Activated T-helper 2 cell treated with anti-CD3 and anti-CD28 coated beads, Interferon-gamma antibody, Interleukin-2, Interleukin-4, amounts not matched to agents 10 μg/mL and 5 μg/mL and 100 μg/mL, durations not matched to agents 14 hours and 24 hours and 36 hours (primary cell): Measurements from ENCODE around the gene CD180. TPM values are rescaled to one million over a fixed set of nuclear protein-coding genes. Genes with fewer than 3 reads are reported as not detected.

ENCODE experiments used
- DNase-seq: peaks from one replicate; pipeline ENCODE4 v3.0.0; 2021; ENCODE audit warnings: low spot score
- H3K27ac Mint-ChIP-seq: one replicate; pipeline ENCODE4 v1.8.0; 2021; ENCODE audit warnings: mixed read lengths
- H3K27me3 Mint-ChIP-seq: one replicate; pipeline ENCODE4 v1.8.0; 2021; ENCODE audit warnings: low read depth, mixed read lengths
- H3K36me3 Mint-ChIP-seq: one replicate; pipeline ENCODE4 v1.8.0; 2021; ENCODE audit warnings: low read depth, mixed read lengths
- H3K4me1 Mint-ChIP-seq: one replicate; pipeline ENCODE4 v1.8.0; 2021; ENCODE audit warnings: low read depth, mixed read lengths
- H3K4me3 Mint-ChIP-seq: one replicate; pipeline ENCODE4 v1.8.0; 2021; ENCODE audit warnings: low read depth, mild to moderate bottlenecking, moderate library complexity, mixed read lengths
- H3K9me3 Mint-ChIP-seq: one replicate; pipeline ENCODE4 v1.8.0; 2021; ENCODE audit warnings: mixed read lengths
- intact Hi-C: fragments of 100-400 bp; cut with micrococcal nuclease; formaldehyde crosslinking; loops from one replicate; pipeline ENCODE4 v1.15.1; 2023
- total RNA-seq: library from RNA; stranded (reverse); gene quantifications from 2 replicates; pipeline ENCODE4 v1.2.3, GENCODE V29; 2022

Gene CD180
- total RNA-seq, 1 donor from 2014 or later: 0.02 TPM

GRCh38 chr5:67193439-67193807 is 3.2 kb downstream of the CD180 start:
- Mint-ChIP-seq H3K27me3 (no peaks in the 10 kb centered on the region), H3K9me3 (peaks cover 19% of the 10 kb centered on the region), H3K4me1 (peaks cover 30% of the 10 kb centered on the region), H3K27ac (no peak overlapping the region), H3K36me3 (peaks cover 11% of the 10 kb centered on the region), H3K4me3 (no peak overlapping the region)
- no peak for DNase-seq
- intact Hi-C loops: no loop called here

GRCh38 chr5:67192719-67193438 is 3.7 kb downstream of the CD180 start:
- H3K27ac Mint-ChIP-seq: no peak overlapping the region
- intact Hi-C loops: no loop called here
- H3K4me3 Mint-ChIP-seq: no peak overlapping the region
- peaks cover 30% of the 10 kb centered on the region for H3K4me1 Mint-ChIP-seq
- H3K9me3 Mint-ChIP-seq: peaks cover 13% of the 10 kb centered on the region
- H3K27me3 Mint-ChIP-seq: no peaks in the 10 kb centered on the region
- peaks cover 8% of the 10 kb centered on the region for H3K36me3 Mint-ChIP-seq
- no peak for DNase-seq

GRCh38 chr5:67190861-67191260 is 5.7 kb downstream of the CD180 start:
- H3K4me3 Mint-ChIP-seq: no peak overlapping the region
- H3K27me3 Mint-ChIP-seq: no peaks in the 10 kb centered on the region
- intact Hi-C loops: no loop called here
- H3K27ac Mint-ChIP-seq: no peak overlapping the region
- H3K9me3 Mint-ChIP-seq: peaks cover 11% of the 10 kb centered on the region
- no peak for DNase-seq
- H3K36me3 Mint-ChIP-seq: peaks cover 6% of the 10 kb centered on the region
- H3K4me1 Mint-ChIP-seq: peaks cover 36% of the 10 kb centered on the region

- Mint-ChIP-seq H3K4me1 (peaks cover 33% of the 10 kb centered on the region), H3K27ac (no peak overlapping the region), H3K4me3 (no peak overlapping the region), H3K36me3 (peaks cover 6% of the 10 kb centered on the region), H3K9me3 (peaks cover 11% of the 10 kb centered on the region), H3K27me3 (no peaks in the 10 kb centered on the region)
- intact Hi-C loops: no loop called here
- no peak for DNase-seq
Observed at GRCh38 chr5:67190410-67190809, 6.2 kb downstream of the CD180 start.

DNA sequence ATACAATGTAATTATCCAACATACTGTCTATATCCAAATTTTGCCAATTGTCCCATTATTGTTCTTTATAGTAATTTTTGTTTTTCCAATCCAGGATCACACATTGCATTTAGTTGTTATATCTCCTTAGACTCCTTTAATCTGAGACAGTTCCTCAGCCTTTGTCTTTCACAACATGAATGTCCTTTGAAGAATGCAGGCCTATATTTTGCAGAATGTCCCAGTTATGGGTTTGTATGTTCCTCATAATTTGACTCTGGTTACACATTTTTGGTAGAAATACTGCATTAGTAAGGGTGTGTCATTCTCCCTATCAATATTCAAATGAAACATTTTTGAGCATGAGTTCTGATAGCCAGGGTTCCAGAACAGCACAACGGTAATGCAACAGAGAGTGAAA is 6.7 kb downstream of the CD180 start:
- peaks cover 33% of the 10 kb centered on the region for H3K4me1 Mint-ChIP-seq
- H3K27ac Mint-ChIP-seq: no peak overlapping the region
- H3K27me3 Mint-ChIP-seq: no peaks in the 10 kb centered on the region
- peaks cover 11% of the 10 kb centered on the region for H3K9me3 Mint-ChIP-seq
- intact Hi-C loops: no loop called here
- no peak for DNase-seq
- H3K4me3 Mint-ChIP-seq: no peak overlapping the region
- H3K36me3 Mint-ChIP-seq: peaks cover 6% of the 10 kb centered on the region

DNA sequence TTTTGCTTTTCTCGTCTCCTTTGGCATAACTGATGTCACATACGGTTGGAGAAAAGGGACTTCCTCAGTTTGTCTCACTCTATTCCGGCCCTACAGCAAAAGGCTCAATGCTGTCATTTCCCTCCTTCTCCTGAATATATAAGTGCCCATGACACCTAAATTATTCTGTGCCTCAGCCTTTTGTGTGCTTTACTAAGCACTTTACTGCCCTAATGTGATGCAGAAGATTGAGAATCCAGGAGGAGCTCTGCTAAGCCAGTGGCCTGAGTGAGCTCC is 7.6 kb downstream of the CD180 start:
- Mint-ChIP-seq H3K27me3 (no peaks in the 10 kb centered on the region), H3K4me3 (no peak overlapping the region), H3K27ac (peak overlapping the region; percentile 68), H3K9me3 (peaks cover 11% of the 10 kb centered on the region), H3K4me1 (peaks cover 33% of the 10 kb centered on the region), H3K36me3 (peaks cover 6% of the 10 kb centered on the region)
- DNase-seq: no peak
- intact Hi-C loops: no loop called here

GRCh38 chr5:67188274-67189078 is 8.1 kb downstream of the CD180 start:
- Mint-ChIP-seq H3K27ac (peak overlapping the region; percentile 68), H3K36me3 (peaks cover 6% of the 10 kb centered on the region), H3K4me1 (peaks cover 33% of the 10 kb centered on the region), H3K4me3 (no peak overlapping the region), H3K9me3 (peaks cover 11% of the 10 kb centered on the region), H3K27me3 (no peaks in the 10 kb centered on the region)
- intact Hi-C loops: no loop called here
- no peak for DNase-seq

DNA sequence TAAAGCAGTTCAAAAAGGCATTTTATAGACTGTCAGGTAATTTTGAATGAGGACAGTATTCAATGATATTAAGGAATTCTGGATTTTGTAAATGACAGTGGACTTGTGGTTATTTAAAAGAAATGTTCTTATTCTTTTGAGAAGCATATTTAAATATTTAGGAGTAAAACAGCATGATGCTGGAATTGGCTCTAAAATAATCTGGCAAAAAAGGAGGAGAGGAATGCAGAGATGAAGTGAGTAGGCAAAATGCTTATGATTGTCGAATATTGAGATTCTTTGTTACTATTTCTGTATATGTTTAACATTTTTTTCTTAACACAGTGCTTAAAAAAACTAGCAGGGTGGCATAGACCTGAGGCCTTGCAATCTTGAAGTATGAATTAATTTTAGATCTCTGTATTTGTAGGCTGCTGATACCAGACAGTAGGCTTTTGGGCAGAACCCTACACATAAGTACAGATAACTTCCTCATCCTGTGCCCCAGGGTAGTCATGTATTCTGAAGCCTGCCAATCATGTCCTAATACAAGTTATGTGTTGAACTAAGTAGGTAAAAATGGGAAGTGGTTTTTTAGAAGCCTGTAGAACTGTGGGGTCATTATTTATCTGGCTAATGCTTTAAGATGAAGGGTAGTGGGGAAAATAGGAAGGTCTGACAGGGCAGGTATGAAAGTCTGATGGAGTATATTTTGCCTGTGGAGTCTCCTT is 9.4 kb downstream of the CD180 start:
- no peak for DNase-seq
- Mint-ChIP-seq H3K9me3 (peaks cover 7% of the 10 kb centered on the region), H3K4me1 (peaks cover 39% of the 10 kb centered on the region), H3K27ac (peak overlapping the region; percentile 10), H3K27me3 (no peaks in the 10 kb centered on the region), H3K36me3 (peaks cover 2% of the 10 kb centered on the region), H3K4me3 (no peak overlapping the region)
- intact Hi-C loops: loop anchor here (2.0 kb wide), 2 partner anchors 18 to 20 kb away; no protein-coding TSS in a partner anchor

GRCh38 chr5:67183859-67184258 is 12.7 kb downstream of the CD180 start:
- intact Hi-C loops: no loop called here
- Mint-ChIP-seq H3K36me3 (peaks cover 9% of the 10 kb centered on the region), H3K4me1 (peaks cover 52% of the 10 kb centered on the region), H3K27ac (no peak overlapping the region), H3K4me3 (no peak overlapping the region), H3K9me3 (peaks cover 10% of the 10 kb centered on the region), H3K27me3 (no peaks in the 10 kb centered on the region)
- DNase-seq: no peak

DNA sequence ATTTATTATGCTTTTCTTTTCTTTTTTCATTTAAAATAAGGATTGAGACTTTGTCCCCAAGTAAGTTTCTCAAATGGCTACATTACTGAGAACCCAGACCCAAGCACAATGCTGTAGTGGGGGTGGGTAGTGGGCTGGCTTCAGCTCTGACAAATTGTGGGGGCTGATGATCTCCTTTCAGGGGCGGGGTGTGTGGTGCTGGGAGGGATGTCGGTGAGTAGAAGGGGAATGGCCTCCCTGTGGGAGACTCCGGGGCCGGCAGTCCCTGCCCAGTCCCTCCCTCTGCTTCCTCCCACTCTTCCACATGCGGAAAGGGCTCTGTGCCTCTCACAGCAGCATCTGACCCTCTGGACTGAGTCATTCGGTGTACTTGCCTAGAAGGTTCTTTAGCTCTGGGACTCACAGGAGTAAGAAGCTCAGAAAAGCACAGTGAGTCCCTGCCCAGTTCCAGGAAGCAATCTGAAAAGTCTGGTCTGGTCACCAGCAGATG is 14.3 kb downstream of the CD180 start:
- intact Hi-C loops: no loop called here
- H3K4me3 Mint-ChIP-seq: no peak overlapping the region
- H3K27me3 Mint-ChIP-seq: no peaks in the 10 kb centered on the region
- DNase-seq: no peak
- H3K27ac Mint-ChIP-seq: peak overlapping the region; percentile 29
- H3K4me1 Mint-ChIP-seq: peaks cover 44% of the 10 kb centered on the region
- H3K36me3 Mint-ChIP-seq: peaks cover 21% of the 10 kb centered on the region
- peaks cover 20% of the 10 kb centered on the region for H3K9me3 Mint-ChIP-seq

DNA sequence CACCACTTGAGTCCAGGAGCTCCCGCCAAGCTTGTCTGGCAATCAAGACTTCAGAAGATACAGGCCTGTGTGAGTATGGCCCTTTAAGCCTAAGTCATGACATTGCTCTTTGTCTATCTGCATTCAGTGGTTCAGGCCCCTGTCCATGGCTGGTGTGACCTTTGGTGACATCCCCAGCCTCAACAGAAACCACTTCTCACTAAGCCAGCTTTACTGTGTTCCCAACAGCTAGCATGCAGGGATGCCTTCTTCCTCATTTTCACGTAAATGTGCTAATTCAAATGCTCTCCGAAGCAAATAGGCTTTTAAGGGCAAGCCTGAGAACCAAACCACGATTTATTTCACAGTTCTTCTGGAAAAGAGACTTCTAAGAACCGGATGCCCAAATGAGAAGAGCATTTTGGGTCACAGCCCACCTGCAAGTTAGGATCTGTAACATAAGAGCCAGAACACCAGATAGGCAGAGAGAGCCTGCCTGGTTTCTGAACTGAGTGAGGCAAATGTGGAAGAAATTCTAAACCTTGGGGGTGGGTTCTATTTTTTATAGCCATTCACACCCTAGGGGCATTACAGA is 14.9 kb downstream of the CD180 start:
- H3K36me3 Mint-ChIP-seq: peaks cover 27% of the 10 kb centered on the region
- intact Hi-C loops: no loop called here
- no peaks in the 10 kb centered on the region for H3K27me3 Mint-ChIP-seq
- H3K4me3 Mint-ChIP-seq: no peak overlapping the region
- DNase-seq: no peak
- H3K4me1 Mint-ChIP-seq: peaks cover 42% of the 10 kb centered on the region
- peak overlapping the region; percentile 68 for H3K27ac Mint-ChIP-seq
- peaks cover 27% of the 10 kb centered on the region for H3K9me3 Mint-ChIP-seq

- Mint-ChIP-seq H3K36me3 (peaks cover 45% of the 10 kb centered on the region), H3K27me3 (no peaks in the 10 kb centered on the region), H3K4me1 (peaks cover 39% of the 10 kb centered on the region), H3K9me3 (peaks cover 45% of the 10 kb centered on the region), H3K27ac (no peak overlapping the region), H3K4me3 (no peak overlapping the region)
- no peak for DNase-seq
- intact Hi-C loops: no loop called here
Observed at GRCh38 chr5:67179697-67180361, 16.8 kb downstream of the CD180 start.
